IgD-negative memory B cell (primary cell): Measurements from ENCODE around the gene UBAC2. TPM values are rescaled to one million over a fixed set of nuclear protein-coding genes. Genes with fewer than 3 reads are reported as not detected.
"Not testable (repeated sequence)": the region's sequence is repeated elsewhere in the genome, so short reads cannot be mapped to it uniquely, and the experiment has no call there.

Experiments used
- H3K27ac Mint-ChIP-seq, 3 donors: one replicate each; pipeline ENCODE4 v1.8.0; 2020 to 2022; ENCODE audit warnings: mild to moderate bottlenecking in 3 of 3, mixed read lengths in 3 of 3, moderate library complexity in 1 of 3
- H3K27me3 Mint-ChIP-seq: one replicate; pipeline ENCODE4 v1.8.0; 2021; ENCODE audit warnings: mixed read lengths
- H3K36me3 Mint-ChIP-seq: one replicate; pipeline ENCODE4 v1.8.0; 2020; ENCODE audit warnings: mild to moderate bottlenecking, mixed read lengths
- H3K4me1 Mint-ChIP-seq, 3 donors: one replicate each; pipeline ENCODE4 v1.8.0; 2020 to 2022; ENCODE audit warnings: mixed read lengths in 3 of 3, mild to moderate bottlenecking in 1 of 3
- H3K4me3 Mint-ChIP-seq, 4 donors: one replicate each; pipeline ENCODE4 v1.8.0; 2020 to 2022; ENCODE audit warnings: mild to moderate bottlenecking in 4 of 4, mixed read lengths in 4 of 4, moderate library complexity in 3 of 4
- H3K9me3 Mint-ChIP-seq, 3 donors: one replicate each; pipeline ENCODE4 v1.8.0; 2020 to 2021; ENCODE audit warnings: mixed read lengths in 3 of 3, mild to moderate bottlenecking in 1 of 3
- polyA plus RNA-seq: library from polyadenylated mRNA; unstranded; fragments of 300-500 nt; fragmentation: Illumina TruSeq; gene quantifications from one replicate; pipeline ENCODE4 v1.2.3, GENCODE V29; 2021

UBAC2 gene
- polyA plus RNA-seq, 1 donor from 2014 or later: 88.0 TPM

DNA sequence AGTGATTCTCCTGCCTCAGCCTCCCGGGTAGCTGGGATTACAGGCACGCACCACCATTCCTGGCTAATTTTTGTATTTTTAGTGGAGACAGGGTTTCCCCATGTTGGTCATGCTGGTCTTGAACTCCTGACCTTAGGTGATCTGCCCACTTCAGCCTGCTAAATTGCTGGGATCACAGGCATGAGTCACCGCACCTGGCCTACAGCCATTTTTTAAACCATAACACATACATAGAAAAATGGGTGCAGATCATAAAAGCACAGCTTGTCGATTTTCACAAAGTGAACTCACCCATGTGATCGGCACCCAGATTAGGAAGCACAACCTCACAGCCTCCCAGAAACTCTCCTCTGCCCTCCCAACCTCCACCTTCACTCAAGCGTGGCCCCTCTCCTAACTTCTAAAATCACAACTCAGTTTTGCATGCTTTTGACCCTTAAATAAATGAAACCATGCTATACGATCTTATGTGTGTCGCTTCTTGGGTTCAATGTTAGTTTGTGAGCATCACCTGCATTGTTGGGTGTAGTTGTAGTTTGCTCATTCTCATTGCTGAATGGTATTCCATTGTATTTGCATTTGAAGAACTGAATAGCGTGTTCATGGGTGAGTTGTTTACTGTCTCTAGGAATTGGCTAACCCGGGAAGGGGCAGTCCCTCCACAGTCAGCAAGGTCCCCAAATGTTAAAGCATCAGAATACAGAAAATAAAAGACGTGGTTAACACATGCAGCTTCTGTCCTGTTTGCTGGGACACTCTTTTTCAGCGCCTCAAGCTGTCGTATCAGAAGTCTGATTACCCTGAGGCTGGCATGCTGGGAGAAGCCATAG, 210.2 kb downstream of the UBAC2 start:
- H3K4me1 Mint-ChIP-seq: peaks cover 6 to 14% (median 9%) of the 10 kb centered on the region in 3 donors
- not testable (repeated sequence) for H3K9me3 Mint-ChIP-seq, H3K36me3 Mint-ChIP-seq, H3K27me3 Mint-ChIP-seq, H3K27ac Mint-ChIP-seq
- H3K4me3 Mint-ChIP-seq: peak overlapping the region in 2 of 4 donors; percentile 10 to 18

DNA sequence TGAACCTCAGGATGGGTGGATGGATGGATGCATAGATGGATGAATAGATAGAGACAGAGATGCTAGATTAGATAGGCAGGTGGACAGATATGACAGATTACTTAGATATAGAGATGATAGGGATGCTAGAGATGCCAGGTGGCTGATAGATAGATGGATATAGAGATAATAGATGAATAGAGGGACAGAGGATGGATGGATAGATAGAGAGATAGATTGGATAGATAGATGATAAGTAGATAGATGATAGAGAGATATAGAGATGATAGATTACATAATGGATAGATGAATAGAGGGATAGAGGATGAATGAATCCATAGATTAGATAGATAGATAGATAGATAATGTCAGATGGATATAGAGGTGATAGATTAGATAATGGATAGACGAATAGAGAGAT, 212.2 kb downstream of the UBAC2 start:
- H3K4me3 Mint-ChIP-seq: no peak overlapping the region
- no peaks in the 10 kb centered on the region for H3K36me3 Mint-ChIP-seq
- H3K4me1 Mint-ChIP-seq: peaks cover 0 to 9% (median 3%) of the 10 kb centered on the region in 3 donors

GRCh38 chr13:99414048-99414995, 213.7 kb downstream of the UBAC2 start:
- peaks cover 0 to 4% (median 0%) of the 10 kb centered on the region in 3 donors for H3K9me3 Mint-ChIP-seq
- H3K36me3 Mint-ChIP-seq: no peaks in the 10 kb centered on the region
- peaks cover 2% of the 10 kb centered on the region for H3K27me3 Mint-ChIP-seq
- H3K27ac Mint-ChIP-seq: no peak overlapping the region
- peaks cover 0 to 12% (median 4%) of the 10 kb centered on the region in 3 donors for H3K4me1 Mint-ChIP-seq
- no peak overlapping the region for H3K4me3 Mint-ChIP-seq

More for the DNA sequence above, 212.2 kb downstream of the UBAC2 start:
- H3K9me3 Mint-ChIP-seq: peaks cover 0 to 4% (median 0%) of the 10 kb centered on the region in 3 donors
- H3K27me3 Mint-ChIP-seq: peaks cover 2% of the 10 kb centered on the region
- H3K27ac Mint-ChIP-seq: no peak overlapping the region

DNA sequence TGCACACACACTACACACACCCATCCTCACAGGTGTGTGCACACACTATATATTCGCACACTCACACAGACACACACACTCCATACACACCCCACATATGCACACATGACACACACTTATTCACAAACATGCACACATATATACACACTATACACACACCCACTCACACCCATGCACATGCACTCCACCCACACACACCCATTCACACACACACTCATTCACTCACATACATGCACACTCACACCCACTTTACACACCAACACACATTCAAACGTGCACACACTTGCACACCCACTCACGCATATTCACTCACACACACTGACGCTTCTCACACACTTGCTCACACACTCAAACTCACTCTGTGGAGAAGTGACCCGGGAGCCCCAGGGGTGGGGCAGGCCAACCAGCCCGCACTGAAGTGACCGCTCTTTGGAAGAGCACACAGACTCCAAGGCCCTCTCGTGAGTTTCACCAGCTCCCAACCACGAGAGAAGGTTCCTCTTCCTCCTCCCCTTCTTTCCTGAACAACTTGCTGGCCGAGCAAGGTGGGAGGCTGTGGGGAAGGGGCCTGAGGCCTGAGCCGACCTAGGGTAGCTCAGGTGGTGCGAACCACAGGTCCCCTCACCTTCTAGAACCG, 214.5 kb downstream of the UBAC2 start:
- H3K4me3 Mint-ChIP-seq: no peak overlapping the region
- H3K4me1 Mint-ChIP-seq: peaks cover 2 to 17% (median 11%) of the 10 kb centered on the region in 3 donors
- H3K36me3 Mint-ChIP-seq: no peaks in the 10 kb centered on the region
- H3K9me3 Mint-ChIP-seq: peaks cover 0 to 4% (median 0%) of the 10 kb centered on the region in 3 donors
- H3K27me3 Mint-ChIP-seq: peaks cover 5% of the 10 kb centered on the region
- H3K27ac Mint-ChIP-seq: no peak overlapping the region

DNA sequence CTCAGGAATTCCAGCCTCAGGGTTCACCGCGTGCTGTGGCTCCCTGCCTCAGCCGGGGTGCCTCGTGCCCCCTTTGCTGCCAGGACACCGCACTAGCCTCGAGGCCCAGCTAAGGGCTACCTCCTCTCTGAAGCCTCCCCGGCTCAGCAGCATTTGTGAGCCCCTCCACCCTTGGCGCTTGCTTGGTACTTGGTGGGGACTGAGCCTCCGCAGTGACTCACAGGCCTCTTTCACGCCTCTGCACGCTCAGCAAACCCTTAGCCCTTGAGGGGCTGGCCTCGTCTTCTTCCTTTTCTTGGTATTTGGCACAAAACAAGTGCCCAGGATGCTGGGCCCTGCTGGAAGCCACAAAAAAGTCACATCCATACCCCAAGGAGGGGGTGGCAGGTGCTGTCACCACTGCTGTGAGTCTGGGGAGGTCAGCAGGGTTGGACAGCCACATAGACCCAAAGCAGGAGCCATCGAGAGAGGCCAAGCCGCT, 215.2 kb downstream of the UBAC2 start:
- Mint-ChIP-seq H3K9me3 (peaks cover 0 to 4% (median 0%) of the 10 kb centered on the region in 3 donors), H3K4me3 (peak overlapping the region in 1 of 4 donors; percentile 67), H3K4me1 (peaks cover 7 to 23% (median 17%) of the 10 kb centered on the region in 3 donors), H3K36me3 (no peaks in the 10 kb centered on the region), H3K27me3 (peaks cover 3% of the 10 kb centered on the region), H3K27ac (no peak overlapping the region)

DNA sequence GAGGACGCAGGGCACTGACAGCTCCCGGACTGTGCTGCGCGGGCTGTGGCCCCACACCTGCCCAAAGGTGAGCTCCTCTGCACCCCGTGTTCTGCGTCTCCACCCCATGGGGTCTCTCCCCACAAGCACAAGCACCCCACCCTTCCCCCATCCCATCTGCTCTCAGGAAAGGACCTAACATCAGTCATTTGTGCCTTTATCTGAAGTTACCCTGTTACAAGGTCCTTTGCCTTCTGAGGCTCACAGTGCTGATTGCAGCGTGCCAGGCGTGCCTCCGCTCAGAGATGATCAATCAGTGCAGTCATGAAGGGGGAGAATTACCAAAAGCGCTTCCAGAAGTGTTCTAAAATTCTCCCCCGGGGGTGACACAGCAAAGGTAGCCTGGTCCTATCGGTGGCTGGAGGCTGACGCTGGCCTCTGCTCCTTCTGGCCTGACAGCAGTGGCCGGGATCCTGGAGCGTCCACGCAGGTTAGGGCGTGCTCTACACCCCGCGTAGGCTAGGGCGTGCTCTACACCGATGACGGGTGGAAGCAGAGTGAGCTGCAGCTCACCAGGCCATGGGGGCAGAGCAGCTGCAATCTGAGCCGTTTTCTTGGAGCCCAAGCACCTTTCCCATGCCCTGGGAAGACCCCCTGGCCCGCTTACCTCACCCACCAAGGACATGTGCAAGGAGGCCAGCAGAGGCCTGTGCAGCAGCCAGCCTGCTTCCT, 215.9 kb downstream of the UBAC2 start:
- no peak overlapping the region for H3K27ac Mint-ChIP-seq
- H3K9me3 Mint-ChIP-seq: peaks cover 0 to 4% (median 0%) of the 10 kb centered on the region in 3 donors
- H3K4me1 Mint-ChIP-seq: peaks cover 10 to 24% (median 20%) of the 10 kb centered on the region in 3 donors
- H3K27me3 Mint-ChIP-seq: peaks cover 3% of the 10 kb centered on the region
- H3K4me3 Mint-ChIP-seq: peak overlapping the region in 1 of 4 donors; percentile 6
- no peaks in the 10 kb centered on the region for H3K36me3 Mint-ChIP-seq

DNA sequence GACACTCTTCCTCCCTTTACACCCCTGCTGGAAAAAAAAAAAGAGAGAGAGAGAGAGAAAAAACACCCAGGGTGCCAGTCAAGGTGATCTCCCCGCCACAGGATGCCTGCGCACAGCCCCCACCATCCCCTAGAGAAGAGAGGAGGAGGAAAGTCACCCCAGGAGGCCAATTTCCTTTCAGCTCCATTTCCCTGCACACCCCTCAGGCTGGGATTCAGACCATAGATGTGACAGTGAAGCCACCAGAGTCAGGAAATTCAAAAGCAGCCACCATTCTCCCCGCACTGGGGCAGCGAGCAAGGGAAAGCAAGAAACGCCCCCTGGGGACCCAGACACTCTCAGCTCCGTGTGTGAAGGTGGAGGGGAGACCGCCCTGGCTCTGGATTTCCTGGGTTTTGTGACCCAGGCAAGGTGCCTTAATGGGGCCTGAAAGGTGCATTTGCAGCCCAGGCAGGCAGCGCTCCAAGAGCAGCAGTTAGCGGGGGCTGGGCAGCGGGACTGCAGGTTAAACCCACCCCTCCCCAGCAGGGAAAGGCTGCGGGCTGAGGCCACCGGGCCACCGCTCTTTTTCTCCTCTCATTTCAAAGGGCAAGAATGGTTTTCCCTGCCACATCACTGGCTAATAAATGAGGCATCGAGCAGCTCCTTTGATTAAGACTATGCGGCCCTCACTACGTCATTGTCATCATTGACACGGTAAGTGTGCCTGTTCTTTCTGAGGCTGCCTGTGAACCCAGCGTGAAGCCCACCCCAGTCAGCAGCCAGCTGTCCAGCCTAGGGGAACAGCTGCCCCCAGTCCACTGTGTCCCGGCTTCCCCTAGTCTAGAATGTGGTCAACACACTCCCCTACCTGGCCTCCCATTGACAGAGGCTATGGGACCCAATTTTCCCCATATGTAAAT, 216.8 kb downstream of the UBAC2 start:
- Mint-ChIP-seq H3K27me3 (peaks cover 3% of the 10 kb centered on the region), H3K4me1 (peaks cover 19 to 33% (median 29%) of the 10 kb centered on the region in 3 donors), H3K9me3 (no peaks in the 10 kb centered on the region), H3K27ac (peak overlapping the region in 1 of 3 donors; percentile 2), H3K4me3 (peak overlapping the region in 1 of 4 donors; percentile 23), H3K36me3 (no peaks in the 10 kb centered on the region)

- Mint-ChIP-seq H3K9me3 (no peaks in the 10 kb centered on the region), H3K36me3 (no peaks in the 10 kb centered on the region), H3K27me3 (peaks cover 3% of the 10 kb centered on the region), H3K4me3 (peak overlapping the region in 1 of 4 donors; percentile 23), H3K27ac (peak overlapping the region in 1 of 3 donors; percentile 39), H3K4me1 (peaks cover 22 to 41% (median 37%) of the 10 kb centered on the region in 3 donors)
Observed at GRCh38 chr13:99418103-99418842, 217.6 kb downstream of the UBAC2 start.

DNA sequence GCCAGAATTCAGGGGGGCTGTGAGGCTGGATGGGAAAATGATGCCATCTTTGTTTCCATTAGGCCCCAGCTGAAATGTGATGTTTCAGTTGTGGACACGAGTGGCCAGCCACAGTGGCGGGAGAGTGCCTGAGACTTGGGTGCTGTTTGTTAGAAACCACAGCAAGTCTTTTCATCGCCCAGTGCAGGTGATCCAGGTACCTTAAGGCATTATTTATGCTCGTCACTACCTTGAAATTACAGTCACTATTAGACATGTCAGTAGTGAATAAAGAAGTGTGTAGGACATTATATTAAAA, 218.1 kb downstream of the UBAC2 start:
- H3K4me3 Mint-ChIP-seq: no peak overlapping the region
- H3K4me1 Mint-ChIP-seq: peaks cover 25 to 44% (median 40%) of the 10 kb centered on the region in 3 donors
- peak overlapping the region in 1 of 3 donors; percentile 39 for H3K27ac Mint-ChIP-seq
- peaks cover 3% of the 10 kb centered on the region for H3K27me3 Mint-ChIP-seq
- no peaks in the 10 kb centered on the region for H3K36me3 Mint-ChIP-seq
- no peaks in the 10 kb centered on the region for H3K9me3 Mint-ChIP-seq

DNA sequence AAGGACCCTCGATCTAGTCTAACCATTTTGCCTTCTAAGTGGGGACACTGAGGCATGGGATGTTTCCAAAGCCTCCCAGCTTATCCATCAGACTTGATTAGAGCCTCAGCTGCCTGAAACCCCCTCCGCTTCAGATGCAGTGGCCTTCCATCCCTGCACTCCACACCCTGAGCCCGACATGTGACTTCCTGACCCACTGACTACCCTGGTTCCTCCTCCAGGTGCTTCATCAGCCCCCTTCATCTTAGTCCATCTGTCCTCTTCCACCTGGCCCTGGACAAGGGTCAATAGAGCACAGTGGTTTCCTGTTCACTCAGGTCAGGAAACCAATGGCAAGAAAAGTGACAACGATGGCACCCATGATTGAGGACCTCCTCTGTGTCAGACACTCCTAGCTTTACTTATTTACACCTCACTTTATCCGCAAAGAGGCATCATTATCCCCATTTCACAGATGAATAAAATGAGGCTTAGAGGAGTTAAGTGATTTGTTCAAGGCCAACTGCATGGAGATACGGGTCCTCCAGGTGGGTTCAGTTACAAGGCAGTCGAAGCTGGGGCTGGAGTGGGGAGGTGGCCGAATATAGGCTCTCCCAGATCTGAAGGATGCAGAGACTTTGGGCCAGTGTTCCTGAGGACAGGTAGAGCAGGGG, 219.1 kb downstream of the UBAC2 start:
- H3K27ac Mint-ChIP-seq: peak overlapping the region; percentile 90 to 97 (median 95)
- peaks cover 3% of the 10 kb centered on the region for H3K27me3 Mint-ChIP-seq
- H3K9me3 Mint-ChIP-seq: no peaks in the 10 kb centered on the region
- H3K36me3 Mint-ChIP-seq: no peaks in the 10 kb centered on the region
- peak overlapping the region; percentile 36 to 89 (median 78) for H3K4me3 Mint-ChIP-seq
- peaks cover 27 to 49% (median 42%) of the 10 kb centered on the region in 3 donors for H3K4me1 Mint-ChIP-seq

DNA sequence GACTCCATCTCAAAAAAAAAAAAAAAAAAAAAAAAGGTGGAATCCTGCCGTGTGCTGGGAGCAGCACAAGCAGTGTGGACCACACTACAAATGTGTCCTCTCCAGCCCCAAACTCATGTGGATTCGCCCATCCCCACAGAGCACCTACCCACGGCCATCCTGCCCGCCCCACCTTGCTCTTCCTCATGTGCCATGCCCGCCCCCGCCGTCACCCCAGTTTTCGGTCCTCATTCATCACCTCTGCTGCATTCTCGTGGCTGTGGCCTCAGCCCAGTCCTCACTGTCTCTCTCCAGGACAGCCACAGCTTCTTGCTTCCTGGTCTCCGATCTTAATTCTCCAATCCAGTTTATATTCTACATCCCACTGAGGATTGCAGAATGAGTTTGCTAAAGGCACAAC, 220.6 kb downstream of the UBAC2 start:
- Mint-ChIP-seq H3K4me1 (peaks cover 38 to 62% (median 53%) of the 10 kb centered on the region in 3 donors), H3K36me3 (peaks cover 2% of the 10 kb centered on the region), H3K27me3 (peaks cover 3% of the 10 kb centered on the region), H3K9me3 (peaks cover 0 to 3% (median 0%) of the 10 kb centered on the region in 3 donors), H3K27ac (peak overlapping the region in 2 of 3 donors; percentile 21 to 90), H3K4me3 (peak overlapping the region in 3 of 4 donors; percentile 69 to 88 (median 79))
